Loucy (cell line): ENCODE results near the gene ESR2.
"Not testable (repeated sequence)": the region's sequence is repeated elsewhere in the genome, so short reads cannot be mapped to it uniquely, and the experiment has no call there.

Experiments used
- H2AFZ ChIP-seq: fragments of 200-600 bp; sonication (generic); 2 replicates; pipeline ENCODE4 v1.6.0; 2016; ENCODE audit warnings: antibody characterized with exemption, mild to moderate bottlenecking, low read length, moderate library complexity
- H3F3A ChIP-seq: fragments of 200-600 bp; 2 replicates; pipeline ENCODE4 v1.6.0; 2016; ENCODE audit warnings: antibody characterized with exemption, low read depth, mild to moderate bottlenecking
- H3K27me3 ChIP-seq: fragments of 200-600 bp; sonication (generic); 2 replicates; pipeline ENCODE4 v1.6.1; 2014; ENCODE audit warnings: low read length, mild to moderate bottlenecking; ENCODE audit not compliant: insufficient read depth, poor library complexity, severe bottlenecking
- H3K36me3 ChIP-seq: fragments of 200-600 bp; sonication (generic); 2 replicates; pipeline ENCODE4 v1.6.1; 2016; ENCODE audit warnings: low read length; ENCODE audit not compliant: insufficient read depth
- H3K4me1 ChIP-seq: fragments of 200-600 bp; sonication (generic); 2 replicates; pipeline ENCODE4 v1.5.1; 2014; ENCODE audit warnings: low read length, mild to moderate bottlenecking; ENCODE audit not compliant: insufficient read depth, poor library complexity, severe bottlenecking
- H3K4me2 ChIP-seq: fragments of 200-600 bp; sonication (generic); 2 replicates; pipeline ENCODE4 v1.6.0; 2014; ENCODE audit warnings: antibody characterized with exemption, low read length, low read depth, mild to moderate bottlenecking; ENCODE audit not compliant: poor library complexity, severe bottlenecking
- H3K4me3 ChIP-seq: fragments of 200-600 bp; sonication (generic); 2 replicates; pipeline ENCODE4 v1.5.1; 2014; ENCODE audit warnings: low read length, mild to moderate bottlenecking, mixed read lengths; ENCODE audit not compliant: poor library complexity, severe bottlenecking
- H3K79me2 ChIP-seq: fragments of 200-600 bp; sonication (generic); 2 replicates; pipeline ENCODE4 v1.6.1; 2014; ENCODE audit warnings: low read length; ENCODE audit not compliant: insufficient read depth
- H3K9ac ChIP-seq: fragments of 200-600 bp; sonication (generic); 2 replicates; pipeline ENCODE4 v1.6.0; 2014; ENCODE audit warnings: mild to moderate bottlenecking, low read depth, low read length, moderate library complexity; ENCODE audit not compliant: poor library complexity, severe bottlenecking
- H3K9me2 ChIP-seq: fragments of 200-600 bp; sonication (generic); replicated peaks from 2 replicates; pipeline ENCODE4 v1.6.1; 2016; ENCODE audit warnings: low read depth, low read length, mixed read lengths
- H3K9me3 ChIP-seq: fragments of 200-600 bp; sonication (generic); 2 replicates; pipeline ENCODE4 v1.6.1; 2014; ENCODE audit warnings: mild to moderate bottlenecking, antibody characterized with exemption, low read length, low read depth; ENCODE audit not compliant: insufficient read depth
- H4K20me1 ChIP-seq: fragments of 200-600 bp; sonication (generic); 2 replicates; pipeline ENCODE4 v1.6.0; 2014; ENCODE audit warnings: antibody characterized with exemption, low read length, mild to moderate bottlenecking; ENCODE audit not compliant: insufficient read depth, poor library complexity, severe bottlenecking
- CTCF ChIP-seq: fragments of 200-600 bp; sonication (generic); conservative IDR thresholded peaks from 2 replicates; pipeline ENCODE4 v1.5.1; 2014; ENCODE audit warnings: mild to moderate bottlenecking, antibody characterized with exemption, low read length
- EZH2phosphoT487 ChIP-seq: fragments of 200-600 bp; IDR thresholded peaks from 2 replicates; pipeline ENCODE4 v1.6.1; 2018; ENCODE audit warnings: antibody characterized with exemption, mild to moderate bottlenecking, moderate library complexity, borderline replicate concordance

ESR2 gene

GRCh38 chr14:64118892-64119291 is 175.3 kb downstream of the ESR2 start:
- Histone ChIP-seq H3K4me1 (peaks cover 15% of the 10 kb centered on the region), H4K20me1 (no peaks in the 10 kb centered on the region), H3K36me3 (peaks cover 8% of the 10 kb centered on the region; the same call in 1 of the 2 replicates), H3K79me2 (no peaks in the 10 kb centered on the region), H3K9me2 (no peaks in the 10 kb centered on the region), H3K9me3 (no peaks in the 10 kb centered on the region), H3K4me2 (no peak overlapping the region), H2AFZ (no peak overlapping the region), H3K4me3 (no peak overlapping the region), H3K9ac (no peak overlapping the region), H3K27me3 (no peaks in the 10 kb centered on the region), H3F3A (no peaks in the 10 kb centered on the region)
- TF ChIP-seq CTCF (no peak), EZH2phosphoT487 (no peak)

- H3K4me2 ChIP-seq, H3K36me3 ChIP-seq, H3K9ac ChIP-seq, H3K79me2 ChIP-seq, H3K9me2 ChIP-seq, H3K9me3 ChIP-seq, H3K4me3 ChIP-seq, H4K20me1 ChIP-seq, H3F3A ChIP-seq, H2AFZ ChIP-seq, H3K27me3 ChIP-seq: not testable (repeated sequence)
- peaks cover 19% of the 10 kb centered on the region for H3K4me1 ChIP-seq
Measured at GRCh38 chr14:64118403-64118742, 175.8 kb downstream of the ESR2 start.

GRCh38 chr14:64117671-64118402 is 176.3 kb downstream of the ESR2 start:
- Histone ChIP-seq H3K79me2 (peaks cover under 1% of the 10 kb centered on the region; the same call in 1 of the 2 replicates), H3K9me2 (no peaks in the 10 kb centered on the region), H4K20me1 (no peaks in the 10 kb centered on the region), H2AFZ (no peak overlapping the region), H3K9ac (no peak overlapping the region), H3K4me3 (no peak overlapping the region), H3F3A (no peaks in the 10 kb centered on the region), H3K4me2 (no peak overlapping the region), H3K27me3 (no peaks in the 10 kb centered on the region), H3K36me3 (peaks cover 5% of the 10 kb centered on the region; the same call in 1 of the 2 replicates), H3K4me1 (peaks cover 24% of the 10 kb centered on the region), H3K9me3 (no peaks in the 10 kb centered on the region)
- TF ChIP-seq EZH2phosphoT487 (no peak), CTCF (no peak)

- Histone ChIP-seq H3K9ac (peak overlapping the region; percentile 73), H3K4me3 (no peak overlapping the region), H4K20me1 (no peaks in the 10 kb centered on the region), H3F3A (no peaks in the 10 kb centered on the region), H2AFZ (no peak overlapping the region), H3K9me3 (no peaks in the 10 kb centered on the region), H3K36me3 (no peaks in the 10 kb centered on the region), H3K27me3 (no peaks in the 10 kb centered on the region), H3K9me2 (no peaks in the 10 kb centered on the region), H3K4me1 (peaks cover 40% of the 10 kb centered on the region), H3K79me2 (peaks cover 17% of the 10 kb centered on the region), H3K4me2 (no peak overlapping the region)
- TF ChIP-seq CTCF (no peak), EZH2phosphoT487 (no peak)
Measured at GRCh38 chr14:64115401-64115800, 178.8 kb downstream of the ESR2 start.
